Measurements from ENCODE around the gene OARD1.

DNA sequence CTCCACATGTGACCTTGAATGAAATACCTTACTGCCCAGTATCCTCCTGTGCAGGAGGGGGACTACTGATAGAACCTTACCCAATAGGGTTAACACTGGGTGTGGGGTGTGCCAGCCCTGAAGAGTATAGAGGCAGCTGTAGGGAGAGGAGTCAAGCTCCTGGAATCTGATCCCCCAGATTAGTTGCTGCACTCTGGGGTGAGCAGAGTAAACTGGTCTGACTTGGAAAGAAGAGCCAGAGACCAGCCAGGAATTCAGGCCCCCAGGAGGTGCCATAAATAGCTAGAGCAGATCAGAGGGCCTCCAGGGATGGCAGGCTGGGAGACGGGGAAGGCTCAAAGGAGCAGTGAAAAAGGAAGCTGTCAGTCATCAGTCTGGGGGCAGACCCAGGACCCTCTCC is 22.6 kb downstream of the OARD1 start:
- TF ChIP-seq, protein P1, sequence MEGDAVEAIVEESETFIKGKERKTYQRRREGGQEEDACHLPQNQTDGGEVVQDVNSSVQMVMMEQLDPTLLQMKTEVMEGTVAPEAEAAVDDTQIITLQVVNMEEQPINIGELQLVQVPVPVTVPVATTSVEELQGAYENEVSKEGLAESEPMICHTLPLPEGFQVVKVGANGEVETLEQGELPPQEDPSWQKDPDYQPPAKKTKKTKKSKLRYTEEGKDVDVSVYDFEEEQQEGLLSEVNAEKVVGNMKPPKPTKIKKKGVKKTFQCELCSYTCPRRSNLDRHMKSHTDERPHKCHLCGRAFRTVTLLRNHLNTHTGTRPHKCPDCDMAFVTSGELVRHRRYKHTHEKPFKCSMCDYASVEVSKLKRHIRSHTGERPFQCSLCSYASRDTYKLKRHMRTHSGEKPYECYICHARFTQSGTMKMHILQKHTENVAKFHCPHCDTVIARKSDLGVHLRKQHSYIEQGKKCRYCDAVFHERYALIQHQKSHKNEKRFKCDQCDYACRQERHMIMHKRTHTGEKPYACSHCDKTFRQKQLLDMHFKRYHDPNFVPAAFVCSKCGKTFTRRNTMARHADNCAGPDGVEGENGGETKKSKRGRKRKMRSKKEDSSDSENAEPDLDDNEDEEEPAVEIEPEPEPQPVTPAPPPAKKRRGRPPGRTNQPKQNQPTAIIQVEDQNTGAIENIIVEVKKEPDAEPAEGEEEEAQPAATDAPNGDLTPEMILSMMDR (IDR thresholded peaks at IDR 0.05) = no peak
- TF ChIP-seq POLR2A (IDR thresholded peaks at IDR 0.05) (no peak), EP300 (IDR thresholded peaks at IDR 0.05) (no peak)
